IMR-90 (cell line): ENCODE data around the gene ENOX1. TPM values are rescaled to one million over a fixed set of nuclear protein-coding genes. Genes with fewer than 3 reads are reported as not detected.

ENCODE experiments used
- ATAC-seq: fragments of 200-7000 bp; cut with Tn5 transposase; 2 replicates; pipeline ENCODE4 v1.9.1; 2020; ENCODE audit warnings: low read depth, mild to moderate bottlenecking, moderate library complexity
- BruUV-seq: library from RNA; stranded (reverse); fragments of 400-500 nt; replicated peaks from 2 replicates; lab custom pipeline; 2021; lab: Mats Ljungman, UMichigan
- CTCF ChIA-PET: fragments of 300-600 bp; formaldehyde crosslinking; extraction: SDS; loops from one replicate; lab custom pipeline; 2021; ENCODE audit warnings: antibody characterized with exemption; lab: Yijun Ruan, JAX
- POLR2A ChIA-PET: fragments of 300-600 bp; sonication (Branson Sonifier 250); formaldehyde crosslinking; loops from one replicate; lab custom pipeline; 2022; ENCODE audit warnings: antibody characterized with exemption; ENCODE audit not compliant: unreplicated experiment; lab: Charles Lee
- DNase-seq: peaks from one replicate; pipeline ENCODE4 v3.0.0; 2013
- H2AFZ ChIP-seq: replicated peaks from 2 replicates; pipeline ENCODE3; 2013; ENCODE audit warnings: low read length, mild to moderate bottlenecking; ENCODE audit not compliant: poor library complexity
- H2AK5ac ChIP-seq: 2 replicates; pipeline ENCODE4 v1.6.1; 2013; ENCODE audit warnings: low read depth, low read length, inconsistent platforms
- H2AK9ac ChIP-seq: replicated peaks from 2 replicates; pipeline ENCODE3; 2013; ENCODE audit warnings: mild to moderate bottlenecking, low read depth, low read length, moderate library complexity; ENCODE audit not compliant: poor library complexity
- H2BK120ac ChIP-seq: 2 replicates; pipeline ENCODE4 v1.6.1; 2013; ENCODE audit warnings: low read depth, low read length, inconsistent platforms
- H2BK15ac ChIP-seq: 3 replicates; pipeline ENCODE4 v1.6.1; 2013; ENCODE audit warnings: low read depth, low read length, inconsistent platforms
- H2BK20ac ChIP-seq: 2 replicates; pipeline ENCODE4 v1.6.1; 2013; ENCODE audit warnings: low read depth, mild to moderate bottlenecking, inconsistent platforms, low read length, moderate library complexity
- H2BK5ac ChIP-seq: 2 replicates; pipeline ENCODE4 v1.6.1; 2013; ENCODE audit warnings: mild to moderate bottlenecking, low read depth, low read length, inconsistent platforms; ENCODE audit not compliant: poor library complexity, severe bottlenecking
- H3K14ac ChIP-seq: replicated peaks from 2 replicates; pipeline ENCODE4 v1.6.1; 2013; ENCODE audit warnings: low read depth, low read length, inconsistent platforms
- H3K18ac ChIP-seq: 2 replicates; pipeline ENCODE4 v1.6.1; 2013; ENCODE audit warnings: low read depth, low read length, control low read depth
- H3K23ac ChIP-seq: 2 replicates; pipeline ENCODE4 v1.6.1; 2013; ENCODE audit warnings: low read depth, low read length, inconsistent platforms
- H3K27ac ChIP-seq: 2 replicates; pipeline ENCODE4 v1.5.1; 2013; ENCODE audit warnings: mild to moderate bottlenecking, control low read depth, low read length; ENCODE audit not compliant: insufficient read depth
- H3K27me3 ChIP-seq: 2 replicates; pipeline ENCODE4 v1.6.1; 2013; ENCODE audit warnings: low read length; ENCODE audit not compliant: control insufficient read depth, insufficient read depth
- H3K36me3 ChIP-seq: 2 replicates; pipeline ENCODE4 v1.6.1; 2013; ENCODE audit warnings: low read length, mixed read lengths; ENCODE audit not compliant: control insufficient read depth, insufficient read depth
- H3K4ac ChIP-seq: 2 replicates; pipeline ENCODE4 v1.6.1; 2013; ENCODE audit warnings: low read depth, low read length, inconsistent platforms
- H3K4me1 ChIP-seq: 2 replicates; pipeline ENCODE4 v1.6.1; 2013; ENCODE audit warnings: low read length, mixed read lengths; ENCODE audit not compliant: control insufficient read depth, insufficient read depth
- H3K4me2 ChIP-seq: 2 replicates; pipeline ENCODE4 v1.6.1; 2013; ENCODE audit warnings: low read depth, mild to moderate bottlenecking, control low read depth, low read length, moderate library complexity
- H3K4me3 ChIP-seq: 2 replicates; pipeline ENCODE4 v1.5.1; 2013; ENCODE audit warnings: low read depth, mild to moderate bottlenecking, control low read depth, low read length, moderate library complexity; ENCODE audit not compliant: insufficient read depth
- H3K56ac ChIP-seq: 2 replicates; pipeline ENCODE4 v1.6.1; 2013; ENCODE audit warnings: low read length, inconsistent platforms; ENCODE audit not compliant: insufficient read depth; ENCODE audit errors: extremely low read depth
- H3K79me1 ChIP-seq, 2 experiments: 2 replicates each; pipeline ENCODE4 v1.6.1; 2013; ENCODE audit warnings: low read length in 2 of 2, inconsistent platforms in 1 of 2, low read depth in 1 of 2
- H3K9ac ChIP-seq: 2 replicates; pipeline ENCODE4 v1.6.1; 2013; ENCODE audit warnings: low read depth, low read length, control low read depth
- H3K9me1 ChIP-seq: 2 replicates; pipeline ENCODE4 v1.6.1; 2013; ENCODE audit warnings: low read length, inconsistent platforms; ENCODE audit not compliant: insufficient read depth
- H3K9me3 ChIP-seq: 2 replicates; pipeline ENCODE4 v1.6.1; 2013; ENCODE audit warnings: low read length; ENCODE audit not compliant: control insufficient read depth, insufficient read depth
- H4K20me1 ChIP-seq: 2 replicates; pipeline ENCODE4 v1.6.1; 2013; ENCODE audit warnings: low read length, inconsistent platforms; ENCODE audit not compliant: insufficient read depth
- H4K5ac ChIP-seq: 2 replicates; pipeline ENCODE4 v1.6.1; 2013; ENCODE audit warnings: mild to moderate bottlenecking, low read depth, low read length, control low read depth
- H4K8ac ChIP-seq, 2 experiments: 2 replicates each; pipeline ENCODE4 v1.6.1; 2013; ENCODE audit warnings: low read depth in 2 of 2, low read length in 2 of 2, control low read depth in 1 of 2, inconsistent platforms in 1 of 2
- H4K91ac ChIP-seq: 2 replicates; pipeline ENCODE4 v1.6.1; 2013; ENCODE audit warnings: low read depth, low read length, inconsistent platforms; ENCODE audit not compliant: insufficient read depth
- MXI1 ChIP-seq: IDR thresholded peaks from 2 replicates; pipeline ENCODE4 v1.6.1; 2012; ENCODE audit warnings: low read depth, mild to moderate bottlenecking, low read length, moderate library complexity, borderline replicate concordance
- NFE2L2 ChIP-seq: fragments of 150-350 bp; IDR thresholded peaks from 2 replicates; pipeline ENCODE4 v1.6.1; 2016; ENCODE audit warnings: low read depth, mild to moderate bottlenecking, low read length
- RCOR1 ChIP-seq: IDR thresholded peaks from 2 replicates; pipeline ENCODE4 v1.6.1; 2012; ENCODE audit warnings: mild to moderate bottlenecking, low read length, improper control_type of control experiment; ENCODE audit not compliant: insufficient replicate concordance
- WGBS, 2 experiments: methylation state at CpG; one replicate each; pipeline versions ENCODE4 v1.1.5 to v1.1.7; 2013; ENCODE audit warnings: missing lambda C conversion rate in 2 of 2; ENCODE audit not compliant: insufficient read length in 1 of 2; ENCODE audit errors: extremely low coverage in 2 of 2; 5-methylcytosine and 5-hydroxymethylcytosine counted together
- dilution Hi-C: fragments of 300-500 bp; cut with HindIII; formaldehyde crosslinking; loops from one replicate; pipeline ENCODE4 v1.14.3; 2018; ENCODE audit warnings: low sequenced_read_pairs; ENCODE audit not compliant: unreplicated experiment
- in situ Hi-C: fragments of 300-500 bp; cut with MboI; formaldehyde crosslinking; loops from 3 replicates; pipeline ENCODE4 v1.14.3; 2019; ENCODE audit warnings: low sequenced_read_pairs, inconsistent platforms, mixed read lengths
- intact Hi-C: fragments of 100-400 bp; cut with micrococcal nuclease; formaldehyde crosslinking; loops from 2 replicates; pipeline ENCODE4 v1.10.0; 2022
- polyA plus RNA-seq, 3 experiments: library from polyadenylated mRNA; depleted of rRNA; stranded (reverse); fragments of >200 nt; gene quantifications; 2 replicates each; pipeline ENCODE4 v1.2.3, GENCODE V29; 2012; ENCODE audit warnings: low replicate concordance in 1 of 3
- total RNA-seq: library from RNA; depleted of rRNA; stranded (reverse); fragments of >200 nt; gene quantifications from 2 replicates; pipeline ENCODE4 v1.2.3, GENCODE V29; 2012

The ENOX1 gene
- total and polyA plus RNA-seq, 2 of the 4 experiments (the other 2 are of a cell fraction): 0.99 to 1.3 TPM

DNA sequence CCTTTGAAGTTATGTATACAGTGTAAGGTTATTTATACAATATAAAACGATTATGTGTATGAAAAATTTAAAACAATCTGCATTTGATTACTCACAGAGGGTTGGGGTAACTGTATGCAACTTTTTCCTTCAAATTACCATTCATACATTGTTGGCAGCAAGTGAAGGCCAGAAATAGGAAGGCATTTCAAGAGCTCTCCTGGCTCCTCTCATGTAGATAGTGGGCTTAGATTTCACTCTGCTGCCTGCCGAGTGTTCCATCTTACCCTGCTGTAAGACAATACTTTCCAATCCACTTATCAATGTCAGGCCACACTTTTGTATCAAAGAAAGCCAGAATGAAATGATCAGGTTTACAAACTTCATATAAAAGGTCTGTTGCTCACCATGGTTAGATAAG is 518.1 kb downstream of the ENOX1 start (continued):
- TF ChIP-seq RCOR1 (no peak), MXI1 (no peak)

GRCh38 chr13:43267916-43268315 is 518.9 kb downstream of the ENOX1 start:
- no peaks in the 10 kb centered on the region for H3K9me3 ChIP-seq
- no peak for TF ChIP-seq NFE2L2
- no peak overlapping the region for H3K56ac ChIP-seq
- no peaks in the 10 kb centered on the region for H3K79me1 ChIP-seq
- no peak overlapping the region for H2AK5ac ChIP-seq
- peak overlapping the region; percentile 17; the same call in 1 of the 2 replicates for H2BK20ac ChIP-seq
- no peak overlapping the region for H2BK15ac ChIP-seq
- H3K18ac ChIP-seq: peak overlapping the region; percentile 48; the same call in 1 of the 2 replicates
- intact Hi-C loops (no loop called here), dilution Hi-C loops (no loop called here), in situ Hi-C loops (no loop called here)
- no peak overlapping the region for H3K4me2 ChIP-seq
- H2BK120ac ChIP-seq: peak overlapping the region; percentile 76; the same call in 1 of the 2 replicates
- ChIA-PET POLR2A (no interaction called here), CTCF (no interaction called here)
- H3K36me3 ChIP-seq: no peaks in the 10 kb centered on the region
- H3K14ac ChIP-seq: no peak overlapping the region
- no peak for ATAC-seq
- peak overlapping the region; percentile 66; the same call in 1 of the 2 replicates for H4K5ac ChIP-seq
- no peak overlapping the region for H3K4me3 ChIP-seq
- H3K27ac ChIP-seq: no peak overlapping the region
- H4K20me1 ChIP-seq: no peaks in the 10 kb centered on the region; the same call in 1 of the 2 replicates
- H2AFZ ChIP-seq: no peak overlapping the region
- no CpG with 5 or more reads among the region's 3 CpGs for WGBS, 2 experiments
- peaks cover 24% of the 10 kb centered on the region for H3K4me1 ChIP-seq
- H3K4ac ChIP-seq: no peak overlapping the region; the same call in 1 of the 2 replicates
- no TSS peak for BruUV-seq
- DNase-seq: no peak
- peak overlapping the region; percentile 21; the same call in 1 of the 2 replicates for H3K23ac ChIP-seq
- peak overlapping the region; percentile 25 for H2BK5ac ChIP-seq
- H4K91ac ChIP-seq: no peak overlapping the region
- 0 out of 2 replicates have a peak, but pooled peaks cover 4% of the 10 kb centered on the region for H3K9me1 ChIP-seq
- no peaks in the 10 kb centered on the region for H3K27me3 ChIP-seq
- H4K8ac ChIP-seq: peak overlapping the region in 1 of 2 experiments; percentile 17; a peak in 2 of 4 replicates
- no peak overlapping the region for H2AK9ac ChIP-seq
- no peak overlapping the region for H3K9ac ChIP-seq
